ENCODE results near the gene ADGRA1.

DNA sequence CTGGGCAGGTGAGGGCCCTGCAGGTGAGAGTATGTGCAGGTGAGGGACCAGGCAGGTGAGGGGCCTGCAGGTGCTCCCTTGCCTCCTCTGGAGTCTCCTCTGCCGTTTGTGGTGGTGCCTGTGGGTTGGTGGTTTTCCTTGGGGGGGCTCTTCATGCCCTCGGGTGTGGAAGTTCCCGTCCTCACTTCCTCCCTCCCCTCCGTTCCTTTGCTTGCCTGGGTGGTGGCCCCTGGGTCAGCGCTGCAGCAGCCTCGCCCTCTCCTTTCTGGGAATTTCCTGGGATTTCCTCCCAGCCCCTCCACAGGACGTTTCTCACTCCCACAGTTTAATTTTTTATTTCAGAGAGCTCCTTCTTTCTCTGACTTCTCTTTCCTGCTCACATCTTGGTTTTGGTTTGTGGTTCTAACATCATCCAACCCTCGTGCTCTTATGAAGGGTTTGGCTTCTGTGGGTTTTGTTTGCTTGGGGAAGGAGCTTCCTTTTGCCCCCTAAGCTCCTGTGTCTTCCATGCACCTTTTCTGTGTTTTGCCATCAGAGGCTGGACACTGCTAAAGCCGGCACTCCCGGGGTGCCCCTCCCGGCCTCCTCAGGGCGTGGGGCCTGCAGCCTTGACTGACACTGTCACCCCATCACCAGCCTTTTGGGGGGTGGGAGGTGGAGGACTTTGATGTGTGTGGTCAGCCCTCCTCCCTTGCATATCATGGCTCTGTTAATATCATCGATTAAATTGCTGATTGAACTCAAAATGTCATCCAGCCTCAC lies 29.2 kb upstream of the ADGRA1 start:
- TF ChIP-seq POLR2A (IDR thresholded peaks at IDR 0.05; ENCODE audit: low read length): no peak
- TF ChIP-seq GATA1 (IDR thresholded peaks at IDR 0.05; ENCODE audit: low read depth, low read length): no peak
